ENCODE results near the gene KNL1. TPM values are rescaled to one million over a fixed set of nuclear protein-coding genes. Genes with fewer than 3 reads are reported as not detected.

The KNL1 gene
- total RNA-seq, 1 experiment from 2014 or later: 40.3 TPM

- Histone ChIP-seq H3K4me3 (ENCODE audit: low read depth, low read length, poor library complexity, severe bottlenecking) (no peak overlapping the region), H3K27me3 (replicated peaks; ENCODE audit: insufficient read depth, low read depth, low read length, poor library complexity) (no peaks in the 10 kb centered on the region), H3K27ac (ENCODE audit: low read depth, low read length, poor library complexity, severe bottlenecking) (no peak overlapping the region), H3K36me3 (ENCODE audit: insufficient read depth, low read length, poor library complexity, severe bottlenecking) (no peaks in the 10 kb centered on the region), H3K4me1 (ENCODE audit: insufficient read depth, low read length, poor library complexity, severe bottlenecking) (peaks cover 3% of the 10 kb centered on the region), H3K9me3 (ENCODE audit: low read depth, low read length, poor library complexity, severe bottlenecking) (no peaks in the 10 kb centered on the region)
- intact Hi-C loops (cut with micrococcal nuclease; ENCODE audit: unreplicated experiment): no loop called here
- TF ChIP-seq CTCF (conservative IDR thresholded peaks at IDR 0.05; ENCODE audit: low read depth, low read length) (no peak), EZH2 (IDR thresholded peaks at IDR 0.05; ENCODE audit: borderline replicate concordance, low read depth, low read length, poor library complexity, severe bottlenecking) (no peak)
- ChIA-PET CTCF (no interaction called here), POLR2A (ENCODE audit: low non-redundant PET) (interaction anchor here (0.7 kb wide), 1 partner anchor 26 kb away, joined by 5 read pairs; no protein-coding TSS in a partner anchor)
- no TSS peak for BruUV-seq (replicated peaks)
- no peak for DNase-seq (ENCODE audit: low spot score)
These were observed 4.1 kb downstream of the KNL1 start for GRCh38 chr15:40598126-40598525.

- no peak for DNase-seq (ENCODE audit: low spot score)
- ChIA-PET POLR2A (ENCODE audit: low non-redundant PET) (interaction anchor here (0.7 kb wide), 1 partner anchor 26 kb away, joined by 5 read pairs; no protein-coding TSS in a partner anchor), CTCF (no interaction called here)
- Histone ChIP-seq H3K9me3 (ENCODE audit: low read depth, low read length, poor library complexity, severe bottlenecking) (no peaks in the 10 kb centered on the region), H3K27me3 (replicated peaks; ENCODE audit: insufficient read depth, low read depth, low read length, poor library complexity) (no peaks in the 10 kb centered on the region), H3K4me1 (ENCODE audit: insufficient read depth, low read length, poor library complexity, severe bottlenecking) (peaks cover 3% of the 10 kb centered on the region), H3K36me3 (ENCODE audit: insufficient read depth, low read length, poor library complexity, severe bottlenecking) (no peaks in the 10 kb centered on the region), H3K4me3 (ENCODE audit: low read depth, low read length, poor library complexity, severe bottlenecking) (no peak overlapping the region), H3K27ac (ENCODE audit: low read depth, low read length, poor library complexity, severe bottlenecking) (no peak overlapping the region)
- no TSS peak for BruUV-seq (replicated peaks)
- intact Hi-C loops (cut with micrococcal nuclease; ENCODE audit: unreplicated experiment): no loop called here
- TF ChIP-seq EZH2 (IDR thresholded peaks at IDR 0.05; ENCODE audit: borderline replicate concordance, low read depth, low read length, poor library complexity, severe bottlenecking) (no peak), CTCF (conservative IDR thresholded peaks at IDR 0.05; ENCODE audit: low read depth, low read length) (no peak)
These were observed 4.6 kb downstream of the KNL1 start for GRCh38 chr15:40598672-40599071.

GRCh38 chr15:40600956-40601355 is 6.9 kb downstream of the KNL1 start:
- no peak for TF ChIP-seq EZH2 (IDR thresholded peaks at IDR 0.05; ENCODE audit: borderline replicate concordance, low read depth, low read length, poor library complexity, severe bottlenecking)
- TF ChIP-seq CTCF (conservative IDR thresholded peaks at IDR 0.05; ENCODE audit: low read depth, low read length): no peak
- ChIA-PET CTCF (no interaction called here), POLR2A (ENCODE audit: low non-redundant PET) (no interaction called here)
- Histone ChIP-seq H3K9me3 (ENCODE audit: low read depth, low read length, poor library complexity, severe bottlenecking) (no peaks in the 10 kb centered on the region), H3K36me3 (ENCODE audit: insufficient read depth, low read length, poor library complexity, severe bottlenecking) (no peaks in the 10 kb centered on the region), H3K27ac (ENCODE audit: low read depth, low read length, poor library complexity, severe bottlenecking) (no peak overlapping the region), H3K4me1 (ENCODE audit: insufficient read depth, low read length, poor library complexity, severe bottlenecking) (peaks cover 3% of the 10 kb centered on the region), H3K4me3 (ENCODE audit: low read depth, low read length, poor library complexity, severe bottlenecking) (no peak overlapping the region), H3K27me3 (replicated peaks; ENCODE audit: insufficient read depth, low read depth, low read length, poor library complexity) (no peaks in the 10 kb centered on the region)
- DNase-seq (ENCODE audit: low spot score): no peak
- intact Hi-C loops (cut with micrococcal nuclease; ENCODE audit: unreplicated experiment): no loop called here
- no TSS peak for BruUV-seq (replicated peaks)
